NCI-H82 (cell line): Measurements from ENCODE around the gene C7.
"Not testable (repeated sequence)": the region's sequence is repeated elsewhere in the genome, so short reads cannot be mapped to it uniquely, and the experiment has no call there.

ENCODE experiments used
- DNase-seq: peaks from one replicate; lab custom pipeline; 2025; lab: John Stamatoyannopoulos, UW

C7 gene

GRCh38 chr5:40909264-40909663 lies at the start of gene C7:
C7 (plus strand) TSS chr5:40909497; CDS start chr5:40909611, 114 bp downstream.
- DNase-seq, result peak; percentile 4

- DNase-seq, result no peak
Measured at GRCh38 chr5:40860711-40861110, 48.6 kb upstream of the C7 start.

- DNase-seq, result not testable (repeated sequence)
Measured at GRCh38 chr5:40865004-40865403, 44.3 kb upstream of the C7 start.

- DNase-seq, result no peak
Measured at GRCh38 chr5:40866844-40867243, 42.5 kb upstream of the C7 start.

- no peak for DNase-seq
Measured at GRCh38 chr5:40869384-40869783, 39.9 kb upstream of the C7 start.

GRCh38 chr5:40871177-40871576 lies 38.1 kb upstream of the C7 start:
- DNase-seq, result no peak

GRCh38 chr5:40872253-40872652 lies 37.0 kb upstream of the C7 start:
- DNase-seq, result not testable (repeated sequence)

- DNase-seq, result no peak
Measured at GRCh38 chr5:40873286-40873880, 35.9 kb upstream of the C7 start.

GRCh38 chr5:40875958-40876357 lies 33.3 kb upstream of the C7 start:
- DNase-seq, result no peak

- DNase-seq, result no peak
Measured at GRCh38 chr5:40877371-40877988, 31.8 kb upstream of the C7 start.

GRCh38 chr5:40879163-40879942 lies 29.9 kb upstream of the C7 start:
- peak; percentile 18 for DNase-seq

- DNase-seq, result no peak
Measured at GRCh38 chr5:40882291-40882690, 27.0 kb upstream of the C7 start.

- not testable (repeated sequence) for DNase-seq
Measured at GRCh38 chr5:40883051-40883450, 26.2 kb upstream of the C7 start.

GRCh38 chr5:40895440-40896425 lies 13.6 kb upstream of the C7 start:
- DNase-seq, result not testable (repeated sequence)

- peak; percentile 86 for DNase-seq
Measured at GRCh38 chr5:40904205-40904993, 4.9 kb upstream of the C7 start.

GRCh38 chr5:40904994-40905306 lies 4.3 kb upstream of the C7 start:
- no peak for DNase-seq

- no peak for DNase-seq
Measured at GRCh38 chr5:40906351-40906751, 2.9 kb upstream of the C7 start.

GRCh38 chr5:40909723-40910122 lies 426 bp downstream of the C7 start:
- DNase-seq, result no peak

- no peak for DNase-seq
Measured at GRCh38 chr5:40911266-40911665, 2.0 kb downstream of the C7 start.

GRCh38 chr5:40914835-40915234 lies 5.5 kb downstream of the C7 start:
- no peak for DNase-seq

GRCh38 chr5:40915341-40915926 lies 6.1 kb downstream of the C7 start:
- DNase-seq, result no peak
